RCC 7860 (cell line): Measurements from ENCODE around the gene PXDC1.
"Not testable (repeated sequence)": the region's sequence is repeated elsewhere in the genome, so short reads cannot be mapped to it uniquely, and the experiment has no call there.

Experiments used
- DNase-seq: peaks from one replicate; pipeline ENCODE4 v3.0.0-alpha.2; 2015; ENCODE audit warnings: low spot score
- FAIRE-seq: peaks from 2 replicates; lab custom pipeline; 2012; peaks lifted over from hg19 to GRCh38; lab: Jason Lieb, UNC

Gene PXDC1

GRCh38 chr6:3737149-3737830 is 14.2 kb downstream of the PXDC1 start:
- DNase-seq (no peak), FAIRE-seq (no peak)

- no peak for FAIRE-seq
Observed at GRCh38 chr6:3735029-3735605, 16.4 kb downstream of the PXDC1 start.

GRCh38 chr6:3734023-3734422 is 17.5 kb downstream of the PXDC1 start:
- DNase-seq (no peak), FAIRE-seq (no peak)

More at GRCh38 chr6:3735029-3735605, 16.4 kb downstream of the PXDC1 start:
- DNase-seq, result no peak

GRCh38 chr6:3733321-3733925 is 18.1 kb downstream of the PXDC1 start:
- FAIRE-seq, result no peak
- no peak for DNase-seq

GRCh38 chr6:3732345-3733141 is 19.0 kb downstream of the PXDC1 start:
- DNase-seq, result peak; percentile 45
- no peak for FAIRE-seq

- DNase-seq (no peak), FAIRE-seq (no peak)
Observed at GRCh38 chr6:3731700-3732099, 19.8 kb downstream of the PXDC1 start.

- FAIRE-seq (no peak), DNase-seq (no peak)
Observed at GRCh38 chr6:3729603-3730344, 21.7 kb downstream of the PXDC1 start.

GRCh38 chr6:3727593-3728108 is 23.9 kb downstream of the PXDC1 start:
- FAIRE-seq (no peak), DNase-seq (no peak)

GRCh38 chr6:3727036-3727435 is 24.5 kb downstream of the PXDC1 start:
- DNase-seq (no peak), FAIRE-seq (no peak)

- DNase-seq, result no peak
- FAIRE-seq, result no peak
Observed at GRCh38 chr6:3726421-3726820, 25.1 kb downstream of the PXDC1 start.

- DNase-seq, result no peak
- no peak for FAIRE-seq
Observed at GRCh38 chr6:3725145-3726047, 26.1 kb downstream of the PXDC1 start.

GRCh38 chr6:3724451-3725144 is 26.9 kb downstream of the PXDC1 start:
- DNase-seq, result no peak
- FAIRE-seq, result no peak

- DNase-seq, result no peak
- FAIRE-seq, result no peak
Observed at GRCh38 chr6:3723966-3724365, 27.5 kb downstream of the PXDC1 start.

GRCh38 chr6:3723251-3723650 is 28.3 kb downstream of the PXDC1 start:
- FAIRE-seq, result no peak
- DNase-seq, result no peak

- DNase-seq (no peak), FAIRE-seq (no peak)
Observed at GRCh38 chr6:3722785-3723184, 28.7 kb downstream of the PXDC1 start.

- FAIRE-seq, result no peak
- DNase-seq, result no peak
Observed at GRCh38 chr6:3721810-3722621, 29.5 kb downstream of the PXDC1 start.

- FAIRE-seq, DNase-seq: not testable (repeated sequence)
Observed at GRCh38 chr6:3720770-3721169, 30.7 kb downstream of the PXDC1 start.
